Karpas-422 (cell line): ENCODE measurements around the gene MIEN1. TPM values are rescaled to one million over a fixed set of nuclear protein-coding genes. Genes with fewer than 3 reads are reported as not detected.
"Not testable (repeated sequence)": the region's sequence is repeated elsewhere in the genome, so short reads cannot be mapped to it uniquely, and the experiment has no call there.

ENCODE experiments used
- DNase-seq: peaks from one replicate; pipeline ENCODE4 v3.0.0-alpha.2; 2015
- H2AFZ ChIP-seq: fragments of 200-600 bp; sonication (generic); 2 replicates; pipeline ENCODE4 v1.6.1; 2014; ENCODE audit warnings: antibody characterized with exemption, low read length, mixed read lengths
- H3K27ac ChIP-seq: fragments of 200-600 bp; sonication (generic); 2 replicates; pipeline ENCODE4 v1.5.1; 2014; ENCODE audit warnings: mild to moderate bottlenecking, low read length, moderate library complexity
- H3K27me3 ChIP-seq: fragments of 200-600 bp; sonication (generic); 2 replicates; pipeline ENCODE4 v1.6.1; 2014; ENCODE audit warnings: low read length, mixed read lengths
- H3K36me3 ChIP-seq: fragments of 200-600 bp; sonication (generic); 2 replicates; pipeline ENCODE4 v1.6.1; 2014; ENCODE audit warnings: low read length, mixed read lengths; ENCODE audit not compliant: insufficient read depth
- H3K4me1 ChIP-seq: fragments of 200-600 bp; sonication (generic); 2 replicates; pipeline ENCODE4 v1.6.1; 2014; ENCODE audit warnings: mild to moderate bottlenecking, low read length, mixed read lengths
- H3K4me2 ChIP-seq: fragments of 200-600 bp; sonication (generic); 2 replicates; pipeline ENCODE4 v1.6.1; 2014; ENCODE audit warnings: low read length, low read depth, mild to moderate bottlenecking; ENCODE audit not compliant: poor library complexity, severe bottlenecking
- H3K4me3 ChIP-seq: fragments of 200-600 bp; sonication (generic); 2 replicates; pipeline ENCODE4 v1.5.1; 2014; ENCODE audit warnings: mild to moderate bottlenecking, antibody characterized with exemption, low read length, mixed read lengths
- H3K79me2 ChIP-seq: fragments of 200-600 bp; sonication (generic); 2 replicates; pipeline ENCODE4 v1.6.1; 2014; ENCODE audit warnings: mild to moderate bottlenecking, low read length, mixed read lengths
- H3K9ac ChIP-seq: fragments of 200-600 bp; sonication (generic); 2 replicates; pipeline ENCODE4 v1.6.0; 2014; ENCODE audit warnings: low read length
- H3K9me2 ChIP-seq: fragments of 200-600 bp; sonication (generic), shearing (Covaris generic); replicated peaks from 2 replicates; pipeline ENCODE4 v1.6.0; 2014; ENCODE audit warnings: mild to moderate bottlenecking, low read length, moderate library complexity; ENCODE audit not compliant: insufficient read depth
- H3K9me3 ChIP-seq: fragments of 300-700, 200-600 bp; sonication (generic); 2 replicates; pipeline ENCODE4 v1.6.1; 2014; ENCODE audit warnings: low read length, mixed read lengths
- H4K20me1 ChIP-seq: fragments of 200-600 bp; sonication (generic); 2 replicates; pipeline ENCODE4 v1.6.1; 2014; ENCODE audit warnings: mild to moderate bottlenecking, antibody characterized with exemption, low read length, low read depth; ENCODE audit not compliant: insufficient read depth
- total RNA-seq: library from RNA; depleted of rRNA; stranded (reverse); fragments of >200 nt; shearing (Covaris generic); gene quantifications from 2 replicates; pipeline ENCODE4 v1.2.3, GENCODE V29; 2014; ENCODE audit warnings: low replicate concordance

Gene MIEN1
- total RNA-seq, 1 experiment from 2014 or later = 77.8 TPM

- Histone ChIP-seq H3K4me2 (no peak overlapping the region), H3K79me2 (no peaks in the 10 kb centered on the region), H3K27ac (no peak overlapping the region), H3K27me3 (no peaks in the 10 kb centered on the region), H3K4me3 (no peak overlapping the region), H3K9me3 (no peaks in the 10 kb centered on the region), H3K4me1 (no peaks in the 10 kb centered on the region), H3K9ac (no peak overlapping the region), H3K36me3 (no peaks in the 10 kb centered on the region), H3K9me2 (no peaks in the 10 kb centered on the region), H4K20me1 (no peaks in the 10 kb centered on the region), H2AFZ (no peak overlapping the region)
- no peak for DNase-seq
Observed at GRCh38 chr17:39717660-39718059, 12.7 kb downstream of the MIEN1 start.

GRCh38 chr17:39716879-39717536 is 13.3 kb downstream of the MIEN1 start:
- H3K4me1 ChIP-seq = no peaks in the 10 kb centered on the region
- no peak overlapping the region for H3K27ac ChIP-seq
- H3K27me3 ChIP-seq = no peaks in the 10 kb centered on the region
- no peaks in the 10 kb centered on the region for H3K36me3 ChIP-seq
- no peak overlapping the region for H3K9ac ChIP-seq
- no peak overlapping the region for H3K4me3 ChIP-seq
- H2AFZ ChIP-seq = no peak overlapping the region
- no peaks in the 10 kb centered on the region for H3K9me3 ChIP-seq
- DNase-seq = no peak
- no peaks in the 10 kb centered on the region for H3K9me2 ChIP-seq
- no peaks in the 10 kb centered on the region for H4K20me1 ChIP-seq
- no peaks in the 10 kb centered on the region for H3K79me2 ChIP-seq
- H3K4me2 ChIP-seq = no peak overlapping the region

GRCh38 chr17:39716073-39716818 is 14.1 kb downstream of the MIEN1 start:
- no peak overlapping the region for H3K9ac ChIP-seq
- H3K4me2 ChIP-seq = no peak overlapping the region
- H3K36me3 ChIP-seq = no peaks in the 10 kb centered on the region
- H3K4me1 ChIP-seq = no peaks in the 10 kb centered on the region
- no peaks in the 10 kb centered on the region for H3K9me2 ChIP-seq
- no peaks in the 10 kb centered on the region for H3K9me3 ChIP-seq
- H3K27me3 ChIP-seq = no peaks in the 10 kb centered on the region
- H3K79me2 ChIP-seq = no peaks in the 10 kb centered on the region
- DNase-seq = no peak
- H3K27ac ChIP-seq = no peak overlapping the region
- no peak overlapping the region for H2AFZ ChIP-seq
- H3K4me3 ChIP-seq = no peak overlapping the region
- H4K20me1 ChIP-seq = no peaks in the 10 kb centered on the region

- Histone ChIP-seq H3K27ac (no peak overlapping the region), H3K9me3 (no peaks in the 10 kb centered on the region), H3K79me2 (no peaks in the 10 kb centered on the region), H2AFZ (no peak overlapping the region), H3K4me3 (no peak overlapping the region), H3K9ac (no peak overlapping the region), H3K4me2 (no peak overlapping the region), H4K20me1 (no peaks in the 10 kb centered on the region), H3K36me3 (no peaks in the 10 kb centered on the region), H3K27me3 (no peaks in the 10 kb centered on the region), H3K4me1 (no peaks in the 10 kb centered on the region), H3K9me2 (no peaks in the 10 kb centered on the region)
- DNase-seq = no peak
Observed at GRCh38 chr17:39715375-39716072, 14.8 kb downstream of the MIEN1 start.

- Histone ChIP-seq H4K20me1 (no peaks in the 10 kb centered on the region), H3K9ac (no peak overlapping the region), H3K9me2 (no peaks in the 10 kb centered on the region), H3K79me2 (no peaks in the 10 kb centered on the region), H3K27ac (no peak overlapping the region), H2AFZ (no peak overlapping the region), H3K4me1 (peaks cover under 1% of the 10 kb centered on the region), H3K36me3 (no peaks in the 10 kb centered on the region), H3K27me3 (no peaks in the 10 kb centered on the region), H3K4me2 (no peak overlapping the region), H3K9me3 (no peaks in the 10 kb centered on the region), H3K4me3 (no peak overlapping the region)
- no peak for DNase-seq
Observed at GRCh38 chr17:39714234-39714633, 16.1 kb downstream of the MIEN1 start.

GRCh38 chr17:39711851-39712250 is 18.5 kb downstream of the MIEN1 start:
- Histone ChIP-seq H3K27ac (no peak overlapping the region), H3K9ac (no peak overlapping the region), H3K36me3 (no peaks in the 10 kb centered on the region), H3K4me3 (no peak overlapping the region), H3K4me1 (peaks cover 7% of the 10 kb centered on the region), H3K27me3 (no peaks in the 10 kb centered on the region), H4K20me1 (no peaks in the 10 kb centered on the region), H3K9me3 (no peaks in the 10 kb centered on the region), H3K79me2 (no peaks in the 10 kb centered on the region), H3K9me2 (no peaks in the 10 kb centered on the region), H3K4me2 (no peak overlapping the region), H2AFZ (no peak overlapping the region)
- DNase-seq = no peak

GRCh38 chr17:39711071-39711470 is 19.3 kb downstream of the MIEN1 start:
- H3K9ac ChIP-seq, H4K20me1 ChIP-seq, H2AFZ ChIP-seq, H3K9me2 ChIP-seq, H3K9me3 ChIP-seq, H3K4me3 ChIP-seq, H3K4me2 ChIP-seq, H3K27me3 ChIP-seq, H3K36me3 ChIP-seq, H3K79me2 ChIP-seq, DNase-seq, H3K4me1 ChIP-seq, H3K27ac ChIP-seq: not testable (repeated sequence)
